Activated T-helper 1 cell treated with anti-CD3 and anti-CD28 coated beads, Interleukin-12 subunit alpha, Interleukin-12 subunit beta, Interleukin-2, Interleukin-4 antibody, amounts not matched to agents 30 ng/mL and 10 ng/mL and 1 ng/mL, durations not matched to agents 14 hours and 24 hours and 36 hours (primary cell): ENCODE data around the gene PTPRE. TPM values are rescaled to one million over a fixed set of nuclear protein-coding genes. Genes with fewer than 3 reads are reported as not detected.

Experiments used
- DNase-seq: peaks from one replicate; pipeline ENCODE4 v3.0.0; 2021; ENCODE audit warnings: low spot score
- H3K27ac Mint-ChIP-seq: one replicate; pipeline ENCODE4 v1.8.0; 2021; ENCODE audit warnings: mild to moderate bottlenecking, mixed read lengths
- H3K27me3 Mint-ChIP-seq: one replicate; pipeline ENCODE4 v1.8.0; 2022; ENCODE audit warnings: mild to moderate bottlenecking, moderate library complexity, mixed read lengths; ENCODE audit not compliant: insufficient read depth
- H3K36me3 Mint-ChIP-seq: one replicate; pipeline ENCODE4 v1.8.0; 2021; ENCODE audit warnings: low read depth, mixed read lengths
- H3K4me1 Mint-ChIP-seq: one replicate; pipeline ENCODE4 v1.8.0; 2021; ENCODE audit warnings: low read depth, mixed read lengths
- H3K4me3 Mint-ChIP-seq: one replicate; pipeline ENCODE4 v1.8.0; 2021; ENCODE audit warnings: mild to moderate bottlenecking, moderate library complexity, mixed read lengths
- H3K9me3 Mint-ChIP-seq: one replicate; pipeline ENCODE4 v1.8.0; 2021; ENCODE audit warnings: mixed read lengths
- intact Hi-C: fragments of 100-400 bp; cut with micrococcal nuclease; formaldehyde crosslinking; loops from one replicate; pipeline ENCODE4 v1.15.1; 2024
- total RNA-seq: library from RNA; stranded (reverse); gene quantifications from 2 replicates; pipeline ENCODE4 v1.2.3, GENCODE V29; 2022

PTPRE gene
- total RNA-seq, 1 donor from 2014 or later = 41.8 TPM

DNA sequence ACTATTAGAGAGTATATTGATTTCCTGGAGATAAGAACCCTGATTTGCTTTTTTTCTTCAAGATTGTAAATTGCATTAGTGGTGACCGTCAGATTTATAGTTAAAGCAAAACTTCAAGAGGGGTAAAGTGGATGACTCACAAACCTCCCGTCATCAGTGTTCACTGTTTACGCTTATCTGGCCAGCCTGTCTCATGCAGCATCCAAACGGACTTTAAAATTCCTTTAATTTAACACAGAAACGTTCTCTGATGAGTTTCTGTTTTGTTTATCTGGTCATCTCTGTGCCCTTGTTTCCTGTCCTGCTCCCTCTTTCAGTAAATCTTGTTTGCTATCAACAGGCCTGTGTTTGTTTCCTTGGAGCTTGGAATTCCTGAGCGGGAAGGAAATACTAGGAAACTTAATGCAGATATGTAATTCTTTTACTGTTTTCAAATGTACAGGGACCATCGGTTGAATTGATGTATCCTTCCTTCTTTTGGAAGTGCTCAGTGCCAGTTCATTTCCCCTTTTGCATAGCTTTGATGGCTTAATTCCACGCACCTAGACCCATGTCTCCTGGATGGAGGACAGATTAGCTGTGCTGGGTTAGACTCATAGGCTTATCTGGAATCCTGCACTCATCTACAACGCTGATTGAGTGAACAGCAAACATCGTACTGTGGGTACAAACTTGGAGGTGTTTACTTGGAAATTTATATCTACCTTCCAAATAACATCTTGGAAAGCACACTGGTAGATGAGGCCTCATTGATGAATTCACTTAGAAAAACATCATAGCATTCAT lies 21.3 kb downstream of the PTPRE start:
- no peaks in the 10 kb centered on the region for H3K9me3 Mint-ChIP-seq
- no peaks in the 10 kb centered on the region for H3K36me3 Mint-ChIP-seq
- no peak overlapping the region for H3K27ac Mint-ChIP-seq
- H3K27me3 Mint-ChIP-seq = peaks cover 2% of the 10 kb centered on the region
- intact Hi-C loops = no loop called here
- H3K4me3 Mint-ChIP-seq = no peak overlapping the region
- H3K4me1 Mint-ChIP-seq = peaks cover 8% of the 10 kb centered on the region
- DNase-seq = no peak

DNA sequence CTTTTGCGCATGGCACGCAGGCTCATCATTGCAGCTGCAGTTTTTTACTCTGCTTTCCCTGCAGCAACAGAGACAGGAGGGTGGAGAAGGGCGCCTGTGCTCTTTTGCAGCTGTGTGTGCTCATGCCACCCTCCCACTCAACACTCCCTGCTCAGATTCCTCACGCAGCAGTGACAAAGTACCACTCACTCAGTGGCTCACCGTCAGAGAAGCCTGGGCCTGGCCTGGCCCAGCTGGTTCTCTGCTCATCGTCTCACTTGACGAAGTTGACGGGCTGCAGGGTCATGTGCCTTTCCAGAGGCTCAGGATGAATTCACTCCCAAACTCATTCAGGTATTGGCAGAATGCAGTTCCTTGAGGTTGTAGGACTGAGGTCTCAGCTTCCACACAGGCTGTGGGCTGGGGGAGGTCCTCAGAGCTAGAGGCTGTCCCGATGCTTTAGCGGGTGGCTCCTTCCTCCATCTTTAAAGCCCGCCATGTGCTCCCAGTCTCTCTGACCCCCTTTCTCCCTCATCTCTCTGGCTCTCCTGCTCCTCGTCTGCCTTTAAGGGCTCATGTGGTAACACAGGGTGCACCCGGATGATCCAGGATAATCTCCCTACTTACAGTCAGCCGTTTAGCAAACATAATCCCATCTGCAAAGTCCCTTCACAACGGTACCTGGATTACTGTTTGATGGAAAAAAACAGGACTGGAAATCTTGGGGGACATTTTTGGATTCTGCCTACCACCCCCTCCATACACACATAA lies 25.8 kb downstream of the PTPRE start:
- Mint-ChIP-seq H3K36me3 (no peaks in the 10 kb centered on the region), H3K4me3 (no peak overlapping the region), H3K4me1 (no peaks in the 10 kb centered on the region), H3K27me3 (no peaks in the 10 kb centered on the region), H3K27ac (no peak overlapping the region), H3K9me3 (no peaks in the 10 kb centered on the region)
- no peak for DNase-seq
- intact Hi-C loops = no loop called here

DNA sequence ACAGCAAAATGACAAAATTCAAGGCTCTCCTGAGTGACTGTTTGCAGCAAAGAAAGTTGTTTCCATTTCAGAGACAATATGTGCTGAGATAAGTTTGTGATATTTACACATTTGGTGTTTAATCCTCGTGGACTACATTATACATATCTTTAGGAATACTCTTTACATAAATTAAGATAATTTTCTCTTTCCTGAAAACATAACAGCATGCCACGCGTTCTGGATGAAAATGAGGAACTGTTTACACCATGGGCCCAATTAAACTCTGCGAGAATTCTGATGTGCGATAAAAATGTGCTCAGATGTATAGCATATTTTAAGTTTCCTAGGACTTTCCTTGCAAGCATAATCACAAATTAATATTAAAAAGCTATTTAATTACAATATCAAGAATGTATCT lies 26.4 kb downstream of the PTPRE start:
- H3K27me3 Mint-ChIP-seq = no peaks in the 10 kb centered on the region
- intact Hi-C loops = no loop called here
- no peak overlapping the region for H3K4me3 Mint-ChIP-seq
- H3K4me1 Mint-ChIP-seq = no peaks in the 10 kb centered on the region
- H3K36me3 Mint-ChIP-seq = no peaks in the 10 kb centered on the region
- no peaks in the 10 kb centered on the region for H3K9me3 Mint-ChIP-seq
- no peak for DNase-seq
- no peak overlapping the region for H3K27ac Mint-ChIP-seq

DNA sequence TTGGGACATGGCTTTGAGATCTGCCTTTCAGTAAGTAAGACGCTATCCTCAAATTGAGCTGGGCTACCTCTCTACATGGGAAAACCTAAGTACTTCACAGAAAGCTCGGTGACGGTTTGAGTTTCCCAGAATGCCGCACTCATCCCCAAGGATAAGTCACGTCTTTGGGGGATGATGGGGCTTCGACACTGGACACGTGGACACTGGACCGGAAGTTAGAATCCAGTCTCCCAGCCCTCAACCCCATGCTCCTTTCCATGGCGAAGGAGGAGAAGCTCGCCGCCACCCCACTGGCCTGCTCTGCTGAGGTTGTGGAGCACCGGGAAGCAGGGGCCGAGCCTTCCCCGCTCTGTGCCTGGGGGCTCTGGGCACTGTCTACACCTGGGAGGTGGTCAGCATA lies 27.5 kb downstream of the PTPRE start:
- no peaks in the 10 kb centered on the region for H3K9me3 Mint-ChIP-seq
- H3K4me1 Mint-ChIP-seq = no peaks in the 10 kb centered on the region
- H3K27me3 Mint-ChIP-seq = no peaks in the 10 kb centered on the region
- DNase-seq = no peak
- intact Hi-C loops = no loop called here
- no peak overlapping the region for H3K4me3 Mint-ChIP-seq
- no peaks in the 10 kb centered on the region for H3K36me3 Mint-ChIP-seq
- H3K27ac Mint-ChIP-seq = no peak overlapping the region

DNA sequence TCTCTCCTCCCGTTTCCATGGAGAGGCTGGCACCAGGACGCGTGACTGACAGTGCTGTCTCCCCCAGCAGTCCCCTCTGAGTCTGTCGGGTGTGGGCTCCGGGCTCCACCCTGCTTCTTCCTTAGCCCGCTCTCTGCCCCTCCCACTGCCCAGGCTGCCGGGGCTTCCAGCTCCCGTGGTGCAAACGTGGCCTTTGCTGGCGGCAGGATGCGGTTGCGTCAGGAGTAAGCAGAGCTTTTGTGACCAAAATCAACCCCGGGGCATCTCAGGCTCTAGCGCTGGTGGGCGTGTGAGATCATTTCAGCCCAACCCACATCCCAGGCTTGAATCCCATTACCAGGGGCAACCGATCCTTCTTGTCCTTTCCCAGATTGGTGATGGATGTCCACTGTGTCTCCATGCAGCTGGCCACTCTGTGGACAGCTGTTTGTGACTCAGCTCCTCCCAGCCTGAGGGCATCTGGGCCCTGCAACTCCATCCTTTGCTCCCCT lies 28.2 kb downstream of the PTPRE start:
- Mint-ChIP-seq H3K27ac (no peak overlapping the region), H3K36me3 (no peaks in the 10 kb centered on the region), H3K27me3 (no peaks in the 10 kb centered on the region), H3K4me1 (no peaks in the 10 kb centered on the region), H3K4me3 (no peak overlapping the region), H3K9me3 (no peaks in the 10 kb centered on the region)
- intact Hi-C loops = no loop called here
- no peak for DNase-seq

DNA sequence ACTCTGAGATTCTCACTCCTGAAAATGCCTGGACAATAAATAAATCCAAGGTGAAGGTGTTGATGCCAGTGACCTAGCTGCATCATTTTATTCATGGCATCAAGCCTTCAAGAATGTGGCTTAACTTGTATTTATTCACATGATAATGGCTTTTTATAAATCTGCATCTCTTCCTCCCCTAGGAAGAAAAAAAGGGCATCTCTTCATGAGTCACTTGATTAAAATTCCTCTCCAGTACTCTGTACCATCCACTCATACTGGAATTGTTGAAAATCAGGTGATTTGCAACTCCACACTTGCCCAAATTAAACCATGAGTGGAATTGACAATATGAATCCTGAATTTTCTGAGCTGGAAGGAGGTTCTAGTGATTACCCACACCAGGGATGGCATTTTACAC lies 30.2 kb downstream of the PTPRE start:
- no peaks in the 10 kb centered on the region for H3K36me3 Mint-ChIP-seq
- intact Hi-C loops = no loop called here
- no peak overlapping the region for H3K27ac Mint-ChIP-seq
- no peak for DNase-seq
- no peak overlapping the region for H3K4me3 Mint-ChIP-seq
- no peaks in the 10 kb centered on the region for H3K4me1 Mint-ChIP-seq
- no peaks in the 10 kb centered on the region for H3K27me3 Mint-ChIP-seq
- no peaks in the 10 kb centered on the region for H3K9me3 Mint-ChIP-seq

DNA sequence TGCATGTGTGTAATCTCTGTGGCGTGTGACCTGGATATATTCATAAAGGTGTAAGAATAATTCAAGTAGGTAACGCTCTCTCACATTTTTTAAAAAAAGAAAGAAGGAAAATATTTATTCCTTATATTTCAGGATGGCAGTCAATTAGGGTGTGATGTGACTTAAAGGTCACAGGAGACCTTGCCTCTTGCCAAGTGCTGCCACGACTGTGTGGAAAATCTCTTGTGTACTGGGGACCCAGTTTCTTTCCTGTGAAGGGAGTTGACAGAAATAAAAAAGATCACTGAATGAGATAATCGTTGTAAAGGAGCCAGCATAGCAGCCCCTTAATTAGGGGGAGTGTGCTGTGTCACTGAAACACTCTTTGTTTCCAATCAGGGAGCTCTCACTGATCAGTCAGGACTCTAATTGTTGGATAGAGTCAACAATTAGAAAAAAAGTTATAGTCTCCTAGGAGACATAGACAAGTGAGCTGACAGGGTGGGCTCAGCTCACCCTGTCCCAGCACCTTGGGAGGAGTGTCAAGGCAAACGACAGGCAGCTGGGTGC lies 31.1 kb downstream of the PTPRE start:
- H3K4me3 Mint-ChIP-seq = no peak overlapping the region
- DNase-seq = no peak
- H3K27ac Mint-ChIP-seq = no peak overlapping the region
- H3K9me3 Mint-ChIP-seq = no peaks in the 10 kb centered on the region
- H3K36me3 Mint-ChIP-seq = no peaks in the 10 kb centered on the region
- no peaks in the 10 kb centered on the region for H3K4me1 Mint-ChIP-seq
- intact Hi-C loops = no loop called here
- H3K27me3 Mint-ChIP-seq = no peaks in the 10 kb centered on the region

DNA sequence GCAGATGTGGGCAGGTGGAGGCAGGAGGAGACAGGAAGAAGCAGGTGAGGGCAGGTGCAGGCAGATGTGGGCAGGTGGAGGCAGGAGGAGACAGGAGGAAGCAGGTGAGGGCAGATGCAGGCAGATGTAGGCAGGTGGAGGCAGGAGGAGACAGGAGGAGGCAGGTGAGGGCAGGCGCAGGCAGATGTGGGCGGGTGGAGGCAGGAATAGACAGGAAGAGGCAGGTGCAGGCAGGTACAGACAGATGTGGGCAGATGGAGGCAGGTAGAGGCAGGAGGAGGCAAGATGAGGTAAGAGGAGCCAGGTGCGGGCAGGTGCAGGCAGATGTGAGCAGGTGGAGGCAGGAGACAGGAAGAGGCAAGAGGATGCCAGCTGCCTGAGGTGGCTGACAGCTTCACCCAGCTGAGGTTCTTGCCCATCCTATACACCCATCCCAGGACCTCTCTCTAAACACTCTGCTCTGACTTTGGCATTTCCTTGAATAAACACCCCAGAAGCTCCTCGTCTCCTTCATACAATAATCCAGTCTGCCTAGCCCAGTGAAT lies 33.0 kb downstream of the PTPRE start:
- no peak for DNase-seq
- no peak overlapping the region for H3K4me3 Mint-ChIP-seq
- no peaks in the 10 kb centered on the region for H3K4me1 Mint-ChIP-seq
- no peak overlapping the region for H3K27ac Mint-ChIP-seq
- H3K9me3 Mint-ChIP-seq = no peaks in the 10 kb centered on the region
- H3K27me3 Mint-ChIP-seq = no peaks in the 10 kb centered on the region
- no peaks in the 10 kb centered on the region for H3K36me3 Mint-ChIP-seq
- intact Hi-C loops = no loop called here

- H3K9me3 Mint-ChIP-seq = no peaks in the 10 kb centered on the region
- no peaks in the 10 kb centered on the region for H3K36me3 Mint-ChIP-seq
- H3K4me1 Mint-ChIP-seq = peaks cover 9% of the 10 kb centered on the region
- intact Hi-C loops = no loop called here
- H3K4me3 Mint-ChIP-seq = no peak overlapping the region
- no peak for DNase-seq
- H3K27me3 Mint-ChIP-seq = no peaks in the 10 kb centered on the region
- no peak overlapping the region for H3K27ac Mint-ChIP-seq
These were observed 34.1 kb downstream of the PTPRE start for GRCh38 chr10:127940866-127941640.

DNA sequence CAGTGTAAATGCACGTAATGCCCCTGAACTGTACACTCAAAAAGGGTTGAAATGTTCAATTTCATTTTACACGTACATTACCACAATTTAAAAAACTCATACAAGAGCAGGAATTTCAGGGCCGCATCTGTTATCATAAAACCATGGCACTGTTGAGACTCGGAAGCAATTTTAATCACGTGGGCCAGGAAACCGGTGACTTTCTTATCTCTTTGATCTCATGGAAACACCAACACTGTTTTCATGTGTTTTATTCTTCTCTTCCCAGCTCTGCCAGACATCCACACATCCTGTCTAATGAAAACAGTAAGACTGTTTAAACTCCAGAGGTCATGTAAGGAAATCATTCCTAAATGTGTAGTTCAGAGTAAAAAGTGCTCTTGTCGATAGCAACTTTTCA lies 35.9 kb downstream of the PTPRE start:
- H3K9me3 Mint-ChIP-seq = no peaks in the 10 kb centered on the region
- H3K4me3 Mint-ChIP-seq = no peak overlapping the region
- peaks cover 12% of the 10 kb centered on the region for H3K4me1 Mint-ChIP-seq
- H3K27ac Mint-ChIP-seq = no peak overlapping the region
- no peak for DNase-seq
- no peaks in the 10 kb centered on the region for H3K36me3 Mint-ChIP-seq
- intact Hi-C loops = no loop called here
- no peaks in the 10 kb centered on the region for H3K27me3 Mint-ChIP-seq

DNA sequence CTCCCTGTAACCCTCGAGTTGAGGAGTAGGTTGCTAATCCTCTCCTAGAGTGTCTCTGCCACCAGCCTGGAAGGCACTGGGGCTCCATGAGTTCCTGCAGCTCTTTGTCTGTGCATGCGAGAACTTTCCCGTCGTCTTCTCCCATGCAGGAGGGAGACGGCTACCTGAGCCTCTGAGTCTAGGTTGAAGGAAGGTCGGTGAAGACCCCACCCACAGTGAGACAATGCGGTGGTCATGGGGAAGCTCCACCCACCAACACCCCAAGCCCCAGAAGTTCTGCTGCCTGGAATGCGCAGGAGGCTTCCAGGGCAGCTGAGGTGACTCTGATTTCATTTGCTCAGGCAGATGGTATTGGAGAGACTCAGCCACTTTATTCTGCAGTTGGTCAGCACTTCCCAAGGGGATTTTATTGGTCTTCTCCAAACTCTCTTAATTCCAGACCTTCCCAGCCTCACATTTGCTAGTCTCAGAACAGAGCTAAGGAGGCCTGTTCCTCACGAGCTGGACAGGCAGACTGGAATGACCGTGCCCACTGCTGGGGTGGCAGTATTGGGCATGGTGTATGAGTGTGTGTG lies 36.5 kb downstream of the PTPRE start:
- no peaks in the 10 kb centered on the region for H3K9me3 Mint-ChIP-seq
- intact Hi-C loops = no loop called here
- no peak overlapping the region for H3K27ac Mint-ChIP-seq

DNA sequence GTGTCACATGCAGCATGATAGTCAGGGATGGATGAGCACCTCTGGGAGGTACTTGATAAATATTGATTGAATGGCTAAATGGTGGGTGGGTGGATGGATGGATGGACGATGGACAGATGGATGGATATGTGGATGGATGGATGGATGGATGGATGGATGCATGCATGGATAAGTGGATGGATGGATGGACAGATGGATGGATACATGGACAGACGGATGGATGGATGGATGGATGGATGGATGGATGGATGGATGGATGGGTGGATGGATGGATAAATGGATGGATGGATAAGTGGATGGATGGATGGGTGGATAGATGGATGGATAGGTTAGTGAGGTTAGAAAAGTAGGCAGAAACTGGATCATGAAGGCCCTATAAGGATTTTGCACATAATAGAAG lies 37.4 kb downstream of the PTPRE start:
- Mint-ChIP-seq H3K4me3 (no peak overlapping the region), H3K9me3 (no peaks in the 10 kb centered on the region), H3K4me1 (peaks cover 12% of the 10 kb centered on the region), H3K27me3 (no peaks in the 10 kb centered on the region), H3K27ac (no peak overlapping the region), H3K36me3 (no peaks in the 10 kb centered on the region)
- DNase-seq = no peak
- intact Hi-C loops = no loop called here

More for the DNA sequence above, 36.5 kb downstream of the PTPRE start:
- no peak for DNase-seq
- Mint-ChIP-seq H3K4me1 (peaks cover 12% of the 10 kb centered on the region), H3K4me3 (no peak overlapping the region), H3K36me3 (no peaks in the 10 kb centered on the region), H3K27me3 (no peaks in the 10 kb centered on the region)
